NB4 (cell line): ENCODE measurements around the gene EFCAB14.
"Not testable (repeated sequence)": the region's sequence is repeated elsewhere in the genome, so short reads cannot be mapped to it uniquely, and the experiment has no call there.

ENCODE experiments used
- DNase-seq: peaks from one replicate; pipeline ENCODE4 v3.0.0; 2010; ENCODE audit warnings: low read depth
- H3K4me3 ChIP-seq: one replicate; pipeline ENCODE4 v1.5.1; 2011; ENCODE audit warnings: mild to moderate bottlenecking, low read depth, low read length, moderate library complexity
- MYC ChIP-seq: IDR thresholded peaks from 2 replicates; pipeline ENCODE4 v1.6.1; 2011; ENCODE audit warnings: low read depth, low read length
- POLR2A ChIP-seq: IDR thresholded peaks from 2 replicates; pipeline ENCODE4 v1.6.1; 2011; ENCODE audit warnings: mild to moderate bottlenecking; ENCODE audit not compliant: insufficient read length; ENCODE audit errors: extremely low read depth
- TF ChIP-seq, protein P1 (sequence below): IDR thresholded peaks from 2 replicates; pipeline ENCODE4 v1.6.1; 2011; ENCODE audit warnings: low read depth, low read length
- TF ChIP-seq, protein P2 (sequence below): IDR thresholded peaks from one replicate; pipeline ENCODE4 v1.5.1; 2012; ENCODE audit warnings: low read depth, low read length

The EFCAB14 gene

DNA sequence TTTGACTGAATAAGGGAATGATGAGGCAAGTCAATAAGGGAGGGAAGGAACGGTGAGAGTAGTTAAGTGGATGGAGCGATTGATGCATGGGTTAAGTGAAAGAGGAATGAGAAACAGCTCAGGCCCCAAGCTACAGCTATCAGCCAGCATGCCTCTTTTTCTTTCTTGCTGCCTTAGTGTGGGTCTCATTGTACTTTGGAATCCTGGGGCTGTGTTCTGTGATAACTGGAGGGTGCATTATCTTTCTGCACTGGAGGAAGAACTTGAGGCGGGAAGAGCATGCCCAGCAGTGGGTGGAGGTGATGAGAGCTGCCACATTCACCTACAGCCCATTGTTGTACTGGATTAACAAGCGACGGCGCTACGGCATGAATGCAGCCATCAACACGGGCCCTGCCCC lies 46.2 kb downstream of the EFCAB14 start:
- TF ChIP-seq, protein P1, sequence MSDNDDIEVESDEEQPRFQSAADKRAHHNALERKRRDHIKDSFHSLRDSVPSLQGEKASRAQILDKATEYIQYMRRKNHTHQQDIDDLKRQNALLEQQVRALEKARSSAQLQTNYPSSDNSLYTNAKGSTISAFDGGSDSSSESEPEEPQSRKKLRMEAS, result no peak
- TF ChIP-seq MYC, result no peak
- TF ChIP-seq, protein P2, sequence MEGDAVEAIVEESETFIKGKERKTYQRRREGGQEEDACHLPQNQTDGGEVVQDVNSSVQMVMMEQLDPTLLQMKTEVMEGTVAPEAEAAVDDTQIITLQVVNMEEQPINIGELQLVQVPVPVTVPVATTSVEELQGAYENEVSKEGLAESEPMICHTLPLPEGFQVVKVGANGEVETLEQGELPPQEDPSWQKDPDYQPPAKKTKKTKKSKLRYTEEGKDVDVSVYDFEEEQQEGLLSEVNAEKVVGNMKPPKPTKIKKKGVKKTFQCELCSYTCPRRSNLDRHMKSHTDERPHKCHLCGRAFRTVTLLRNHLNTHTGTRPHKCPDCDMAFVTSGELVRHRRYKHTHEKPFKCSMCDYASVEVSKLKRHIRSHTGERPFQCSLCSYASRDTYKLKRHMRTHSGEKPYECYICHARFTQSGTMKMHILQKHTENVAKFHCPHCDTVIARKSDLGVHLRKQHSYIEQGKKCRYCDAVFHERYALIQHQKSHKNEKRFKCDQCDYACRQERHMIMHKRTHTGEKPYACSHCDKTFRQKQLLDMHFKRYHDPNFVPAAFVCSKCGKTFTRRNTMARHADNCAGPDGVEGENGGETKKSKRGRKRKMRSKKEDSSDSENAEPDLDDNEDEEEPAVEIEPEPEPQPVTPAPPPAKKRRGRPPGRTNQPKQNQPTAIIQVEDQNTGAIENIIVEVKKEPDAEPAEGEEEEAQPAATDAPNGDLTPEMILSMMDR, result no peak
- TF ChIP-seq POLR2A, result no peak
- no peak overlapping the region for H3K4me3 ChIP-seq
- no peak for DNase-seq

DNA sequence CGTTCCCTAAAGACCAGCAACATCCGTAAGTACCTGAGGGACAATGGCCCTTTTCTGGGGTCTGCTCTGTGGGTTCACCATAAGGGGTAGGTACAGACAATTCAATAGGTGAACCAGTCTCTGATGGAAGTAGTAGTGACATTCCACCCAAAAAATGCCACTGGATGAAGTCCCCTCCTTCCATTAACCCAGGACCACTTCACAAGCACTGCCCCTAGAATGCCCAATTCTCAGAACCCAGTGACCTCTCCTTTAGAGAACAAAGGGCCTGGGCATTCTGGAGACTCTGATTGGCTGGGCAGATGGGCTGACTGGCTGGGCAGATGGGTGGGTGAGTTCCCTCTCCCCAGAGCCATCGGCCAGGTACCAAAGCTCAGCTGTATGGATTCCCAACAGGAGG lies 47.4 kb downstream of the EFCAB14 start, which contains the start of gene TEX38:
Gene TEX38, plus strand, starts transcription at position 301 of the 400 bp plus-strand sequence. Its CDS starts 81 bp downstream, at position 382.
- no peak for DNase-seq
- no peak within 1 kb of the TSS for H3K4me3 ChIP-seq
- TF ChIP-seq, protein P2, result no peak
- TF ChIP-seq, protein P1, result no peak
- no peak for TF ChIP-seq POLR2A
- TF ChIP-seq MYC, result no peak

DNA sequence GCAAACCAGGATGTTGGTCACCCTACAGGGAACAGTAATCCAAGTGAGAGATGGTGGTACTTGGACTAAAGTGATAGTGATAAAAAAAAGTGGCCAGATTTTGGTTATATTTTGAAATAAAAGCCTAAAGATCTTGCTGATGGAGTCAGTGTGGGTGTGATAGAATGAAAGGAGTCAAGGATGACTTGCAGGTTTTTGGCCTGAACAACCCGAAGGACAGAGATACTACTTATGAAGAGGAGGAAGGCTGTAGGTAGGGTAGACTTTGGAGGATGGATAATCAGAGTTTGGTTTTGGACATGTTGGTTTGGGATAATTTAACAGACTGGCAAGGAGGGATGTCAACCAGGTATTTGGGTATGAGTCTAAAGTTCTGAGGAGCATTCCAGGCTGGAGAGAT lies 48.8 kb downstream of the EFCAB14 start:
- H3K4me3 ChIP-seq, result no peak overlapping the region
- TF ChIP-seq MYC (no peak), POLR2A (no peak)
- TF ChIP-seq, protein P2, result no peak
- TF ChIP-seq, protein P1, result no peak
- DNase-seq, result no peak

DNA sequence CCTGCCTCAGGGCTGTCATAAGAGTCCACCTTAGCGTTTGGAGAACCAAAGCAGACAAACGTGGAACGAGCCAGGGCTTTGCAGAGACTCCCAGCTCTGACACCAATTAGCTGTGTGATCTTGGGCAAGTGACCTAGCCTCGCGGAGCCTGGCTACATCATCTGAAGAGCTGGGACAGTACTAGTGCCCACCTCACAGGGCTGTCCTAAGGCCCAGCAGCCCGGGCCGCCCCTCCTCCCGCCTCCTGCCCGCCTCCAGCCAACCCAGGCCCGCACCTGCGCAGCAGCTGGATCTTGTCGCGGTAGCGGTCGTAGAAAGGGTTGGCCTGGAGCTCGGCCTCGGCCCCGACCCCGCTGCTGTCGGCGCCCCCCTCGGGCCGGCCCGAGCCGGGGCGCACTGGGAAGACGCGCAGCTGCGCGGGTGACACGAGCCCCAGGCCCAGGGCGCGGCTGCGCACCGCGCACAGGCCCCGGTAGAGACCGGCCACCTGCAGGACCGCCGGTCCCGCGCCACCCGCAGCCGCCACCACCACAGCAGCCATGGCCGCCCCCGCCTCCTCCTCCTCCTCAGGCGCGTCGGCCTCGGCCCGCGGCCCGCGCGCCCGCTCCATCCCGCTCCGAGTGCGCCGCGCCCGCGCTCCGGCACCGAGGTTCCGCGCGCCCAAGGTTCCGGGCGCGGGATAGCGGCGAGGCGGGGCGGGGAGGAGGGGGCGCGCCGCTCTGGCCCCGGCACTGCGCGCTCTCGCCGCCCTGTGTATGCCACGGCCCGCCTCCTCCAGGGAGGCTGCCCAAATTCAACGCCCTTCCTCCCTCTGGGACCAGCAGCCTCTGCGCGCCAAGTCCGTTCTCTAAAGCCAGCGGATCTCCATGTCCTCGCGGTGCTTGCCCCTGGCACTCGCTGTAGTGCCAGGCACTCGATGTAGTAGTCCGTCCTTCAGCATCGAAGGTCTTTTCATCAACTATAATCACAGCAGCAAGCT lies 50.8 kb downstream of the EFCAB14 start, which contains the start of gene ATPAF1:
Gene ATPAF1, minus strand, starts transcription at position 583 of the 979 bp plus-strand sequence. Its CDS starts 42 bp downstream, at position 541.
- peak within 1 kb of the TSS; percentile 86 for H3K4me3 ChIP-seq
- peak; percentile 65 for DNase-seq
- TF ChIP-seq, protein P1, result no peak
- TF ChIP-seq POLR2A, result peak; percentile 31

DNA sequence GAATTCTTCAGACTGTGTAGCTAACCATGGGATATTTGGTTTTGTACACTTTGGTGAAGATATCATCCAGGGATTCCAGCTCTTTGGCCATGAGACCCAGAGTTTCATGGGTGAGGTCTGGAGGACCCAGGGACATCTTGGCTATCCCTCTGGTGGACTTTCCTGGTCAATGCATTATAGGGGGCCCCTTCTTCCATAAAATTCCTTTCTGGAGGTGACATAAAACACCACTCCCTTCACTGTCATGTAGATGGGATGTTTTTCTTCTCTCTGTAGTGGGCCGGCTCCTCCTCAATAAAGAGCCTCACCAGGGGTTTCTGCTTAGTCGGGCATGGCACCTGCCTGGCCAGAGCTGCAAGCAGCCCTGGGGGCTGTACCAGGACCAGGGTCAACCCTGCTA lies 52.9 kb downstream of the EFCAB14 start:
- TF ChIP-seq, protein P2, result no peak
- TF ChIP-seq MYC (no peak), POLR2A (no peak)
- H3K4me3 ChIP-seq, result no peak overlapping the region
- DNase-seq, result no peak

DNA sequence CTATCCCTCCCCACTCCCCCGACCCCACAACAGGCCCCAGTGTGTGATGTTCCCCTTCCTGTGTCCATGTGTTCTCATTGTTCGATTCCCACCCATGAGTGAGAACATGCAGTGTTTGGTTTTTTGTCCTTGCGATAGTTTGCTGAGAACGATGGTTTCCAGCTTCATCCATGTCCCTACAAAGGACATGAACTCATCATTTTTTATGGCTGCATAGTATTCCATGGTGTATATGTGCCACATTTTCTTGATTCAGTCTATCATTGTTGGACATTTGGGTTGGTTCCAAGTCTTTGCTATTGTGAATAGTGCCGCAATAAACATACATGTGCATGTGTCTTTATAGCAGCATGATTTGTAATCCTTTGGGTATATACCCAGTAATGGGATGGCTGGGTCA lies 56.0 kb downstream of the EFCAB14 start:
- not testable (repeated sequence) for DNase-seq, H3K4me3 ChIP-seq

DNA sequence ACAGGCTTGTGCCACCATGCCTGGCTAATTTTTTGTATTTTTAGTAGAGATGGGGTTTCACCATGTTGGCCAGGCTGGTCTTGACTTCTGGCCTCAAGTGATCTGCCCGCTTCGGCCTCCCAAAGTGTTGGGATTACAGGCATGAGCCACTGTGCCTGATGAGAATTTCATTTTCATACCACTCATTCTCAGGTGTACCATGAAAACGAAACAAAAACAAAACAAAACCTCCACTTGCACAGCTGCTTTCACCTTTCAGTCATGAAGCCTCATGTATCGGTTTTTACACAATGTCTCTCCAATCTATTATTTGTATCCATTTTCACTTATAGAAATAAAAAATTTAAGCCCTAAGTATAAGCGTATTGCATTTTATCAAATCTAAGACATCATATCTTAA lies 58.8 kb downstream of the EFCAB14 start:
- not testable (repeated sequence) for DNase-seq, H3K4me3 ChIP-seq
